ENCODE measurements around the gene SNU13.
A peak's percentile ranks its signal among the peaks of the same experiment; 100 is the strongest.
"Not testable (repeated sequence)": the region's sequence is repeated elsewhere in the genome, so short reads cannot be mapped to it uniquely, and the experiment has no call there.

The SNU13 gene

DNA sequence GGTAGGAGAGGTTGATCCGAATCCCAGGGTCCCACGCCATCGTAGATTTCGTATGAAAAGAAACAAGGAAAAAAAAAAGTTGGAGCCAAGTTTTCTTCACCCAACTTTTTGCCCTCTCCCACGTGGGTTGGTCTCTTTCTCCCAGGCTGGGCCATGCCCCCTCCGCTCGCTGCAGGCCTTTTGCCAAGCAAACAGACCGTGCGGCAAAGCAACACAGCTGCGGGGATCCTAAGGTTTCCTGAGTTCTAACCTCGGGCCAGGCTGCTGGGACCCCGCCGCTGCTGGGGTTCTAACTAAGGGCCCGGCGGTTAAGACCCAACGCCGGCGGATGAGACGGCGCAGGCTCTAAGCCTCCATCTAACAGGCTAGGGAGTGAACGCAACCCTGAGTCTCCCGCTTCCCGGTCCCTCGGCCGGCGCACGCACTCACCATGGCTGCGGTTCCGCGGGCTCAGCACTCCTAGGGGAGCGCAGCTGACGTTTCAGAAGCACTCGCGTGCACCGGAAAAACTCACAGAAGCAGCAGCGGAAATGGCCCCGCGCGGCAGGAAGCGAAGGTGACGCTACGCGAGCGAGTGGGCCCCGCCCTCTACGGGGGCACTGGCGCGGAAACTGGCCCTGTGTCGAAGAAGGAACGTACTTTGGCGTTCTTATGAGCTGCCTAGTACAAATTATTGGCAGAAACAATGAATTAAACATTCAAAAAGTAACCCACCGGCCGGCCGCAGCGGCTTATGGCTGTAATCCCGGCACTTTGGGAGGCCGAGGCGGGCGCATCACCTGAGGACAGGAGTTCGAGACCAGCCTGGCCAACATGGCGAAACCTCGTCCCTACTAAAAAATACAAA lies at the start of gene SNU13:
SNU13 (minus strand) TSS at position 503 of the 847 bp plus-strand sequence; CDS start at position 432, 71 bp downstream.
- peak; percentile 96 for DNase-seq (ENCODE audit: low spot score)
- in situ Hi-C loops (cut with MboI; ENCODE audit: low sequenced_read_pairs, unreplicated experiment) = no loop called here
- TF ChIP-seq, protein P1, sequence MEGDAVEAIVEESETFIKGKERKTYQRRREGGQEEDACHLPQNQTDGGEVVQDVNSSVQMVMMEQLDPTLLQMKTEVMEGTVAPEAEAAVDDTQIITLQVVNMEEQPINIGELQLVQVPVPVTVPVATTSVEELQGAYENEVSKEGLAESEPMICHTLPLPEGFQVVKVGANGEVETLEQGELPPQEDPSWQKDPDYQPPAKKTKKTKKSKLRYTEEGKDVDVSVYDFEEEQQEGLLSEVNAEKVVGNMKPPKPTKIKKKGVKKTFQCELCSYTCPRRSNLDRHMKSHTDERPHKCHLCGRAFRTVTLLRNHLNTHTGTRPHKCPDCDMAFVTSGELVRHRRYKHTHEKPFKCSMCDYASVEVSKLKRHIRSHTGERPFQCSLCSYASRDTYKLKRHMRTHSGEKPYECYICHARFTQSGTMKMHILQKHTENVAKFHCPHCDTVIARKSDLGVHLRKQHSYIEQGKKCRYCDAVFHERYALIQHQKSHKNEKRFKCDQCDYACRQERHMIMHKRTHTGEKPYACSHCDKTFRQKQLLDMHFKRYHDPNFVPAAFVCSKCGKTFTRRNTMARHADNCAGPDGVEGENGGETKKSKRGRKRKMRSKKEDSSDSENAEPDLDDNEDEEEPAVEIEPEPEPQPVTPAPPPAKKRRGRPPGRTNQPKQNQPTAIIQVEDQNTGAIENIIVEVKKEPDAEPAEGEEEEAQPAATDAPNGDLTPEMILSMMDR (IDR thresholded peaks at IDR 0.05; ENCODE audit: borderline replicate concordance, control extremely low read depth, extremely low read depth, insufficient read depth, missing control alignments) = no peak

DNA sequence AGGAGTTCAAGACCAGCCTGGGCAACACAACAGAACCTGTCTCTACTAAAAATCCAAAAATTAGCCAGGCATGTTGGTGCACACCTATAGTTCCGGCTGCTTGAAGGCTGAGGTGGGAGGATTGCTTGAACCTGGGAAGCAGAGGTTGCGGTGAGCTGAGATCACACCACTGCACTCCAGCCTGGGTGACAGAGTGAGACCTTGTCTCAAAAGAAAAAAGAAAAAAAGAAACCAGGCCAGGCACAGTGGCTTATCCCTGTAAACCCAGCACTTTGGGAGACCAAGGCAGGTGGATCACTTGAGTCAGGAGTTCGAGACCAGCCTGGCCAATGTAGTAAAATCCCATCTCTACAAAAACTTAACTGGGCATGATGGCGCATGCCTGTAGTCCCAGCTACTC lies 44.6 kb upstream of the SNU13 start:
- in situ Hi-C loops (cut with MboI; ENCODE audit: low sequenced_read_pairs, unreplicated experiment) = not testable (repeated sequence)

DNA sequence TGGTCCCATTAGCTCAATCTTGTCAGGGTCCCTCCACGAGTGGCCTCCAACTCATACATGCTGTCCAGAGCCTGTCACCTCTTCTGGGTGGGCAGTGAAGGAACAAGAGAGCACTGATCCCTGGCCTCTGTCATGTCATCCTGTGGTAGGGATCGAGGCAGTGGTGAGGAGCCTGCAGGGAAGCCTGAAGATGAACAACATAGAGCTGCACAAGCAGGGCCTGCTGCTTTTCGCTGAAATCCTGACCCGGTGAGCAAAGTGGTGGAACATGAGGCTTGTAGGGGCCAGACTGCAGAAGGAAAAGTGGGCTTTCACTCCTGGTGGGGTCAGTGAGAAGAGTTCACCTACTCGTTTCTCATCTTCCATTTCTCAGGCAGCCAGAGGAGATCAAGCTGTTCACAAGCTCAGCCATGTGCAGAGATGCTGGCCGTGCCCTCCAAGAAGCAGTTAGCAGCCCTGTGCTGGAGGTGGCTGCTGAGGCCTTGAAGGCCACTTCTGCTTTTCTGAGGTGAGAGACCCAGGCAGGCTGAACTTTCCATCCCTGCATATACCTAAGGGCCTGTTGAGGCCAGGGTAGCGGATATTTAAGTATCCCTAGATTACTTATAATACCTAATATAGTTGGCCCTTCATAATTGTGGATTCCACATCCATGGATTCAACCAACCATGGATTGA lies 43.6 kb upstream of the SNU13 start:
- in situ Hi-C loops (cut with MboI; ENCODE audit: low sequenced_read_pairs, unreplicated experiment) = no loop called here
- TF ChIP-seq, protein P1 (IDR thresholded peaks at IDR 0.05; ENCODE audit: borderline replicate concordance, control extremely low read depth, extremely low read depth, insufficient read depth, missing control alignments) = no peak

More for the DNA sequence above, 44.6 kb upstream of the SNU13 start:
- DNase-seq (ENCODE audit: low spot score) = not testable (repeated sequence)

DNA sequence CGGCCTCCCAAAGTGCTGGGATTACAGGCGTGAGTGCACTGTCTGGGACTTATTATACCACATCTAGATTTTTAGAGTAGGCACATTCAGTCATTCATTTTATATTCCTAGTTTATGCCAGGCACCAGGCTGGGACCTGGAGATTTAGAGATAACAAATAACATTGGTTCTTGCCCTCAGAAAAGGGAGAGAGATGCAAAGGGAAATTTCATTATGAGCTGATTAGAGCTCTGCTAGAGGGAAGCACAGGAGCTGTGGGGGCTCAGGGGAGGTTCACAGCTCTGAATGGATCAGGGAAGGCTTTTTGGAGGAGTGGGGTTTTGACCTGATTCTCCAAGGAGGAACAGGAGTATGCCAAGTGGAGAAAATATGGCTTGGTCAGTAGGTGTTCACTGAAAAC lies 42.9 kb upstream of the SNU13 start:
- TF ChIP-seq, protein P1 (IDR thresholded peaks at IDR 0.05; ENCODE audit: borderline replicate concordance, control extremely low read depth, extremely low read depth, insufficient read depth, missing control alignments) = no peak
- in situ Hi-C loops (cut with MboI; ENCODE audit: low sequenced_read_pairs, unreplicated experiment) = no loop called here
- DNase-seq (ENCODE audit: low spot score) = no peak

More for the DNA sequence above, 43.6 kb upstream of the SNU13 start:
- no peak for DNase-seq (ENCODE audit: low spot score)

DNA sequence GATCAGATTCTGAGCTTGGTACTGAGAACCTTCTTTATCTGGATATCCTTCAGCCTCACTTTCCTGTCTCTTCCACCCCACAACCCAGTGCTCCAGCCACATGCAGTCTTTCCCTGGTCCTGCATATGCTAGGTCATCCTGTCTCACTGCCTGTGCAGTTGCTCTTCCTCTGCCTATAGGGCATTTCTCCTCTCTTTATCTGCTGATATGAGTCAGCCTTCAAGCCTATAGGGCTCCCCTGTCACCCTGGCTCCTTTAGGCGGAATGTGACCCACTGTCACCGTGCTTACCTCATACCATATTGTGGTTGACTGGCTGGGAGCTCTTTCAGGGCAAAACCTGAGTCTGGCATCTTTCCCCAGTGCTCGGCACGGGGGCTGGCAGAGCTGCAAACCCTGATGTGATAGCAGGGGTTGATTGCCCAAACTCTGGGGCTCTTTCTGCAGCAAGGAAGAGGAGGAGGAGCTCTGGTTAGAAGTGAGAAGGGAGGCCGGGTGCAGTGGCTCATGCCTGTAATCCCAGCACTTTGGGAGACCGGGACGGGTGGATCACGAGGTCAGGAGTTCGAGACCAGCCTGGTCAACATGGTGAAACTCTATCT lies 36.9 kb upstream of the SNU13 start:
- DNase-seq (ENCODE audit: low spot score) = no peak
- in situ Hi-C loops (cut with MboI; ENCODE audit: low sequenced_read_pairs, unreplicated experiment) = no loop called here
- TF ChIP-seq, protein P1 (IDR thresholded peaks at IDR 0.05; ENCODE audit: borderline replicate concordance, control extremely low read depth, extremely low read depth, insufficient read depth, missing control alignments) = no peak

DNA sequence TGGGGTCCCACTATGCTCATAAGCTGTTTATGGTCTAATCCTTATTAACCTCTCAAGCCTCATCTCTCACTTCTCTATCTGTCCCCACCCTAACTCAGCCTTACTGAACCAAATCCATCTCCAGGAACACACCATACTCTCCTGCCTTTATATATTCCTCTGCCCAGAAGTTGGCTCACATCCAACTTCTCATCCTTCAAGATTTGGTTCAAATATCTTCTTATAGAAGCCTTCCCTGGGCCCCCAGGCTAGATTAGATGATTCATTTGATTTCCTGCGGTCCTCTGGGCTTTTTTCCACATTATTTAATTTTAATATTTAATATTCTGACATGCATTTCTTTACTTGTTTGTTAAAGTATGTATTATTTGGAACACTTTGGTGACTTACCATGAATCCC lies 33.8 kb upstream of the SNU13 start:
- in situ Hi-C loops (cut with MboI; ENCODE audit: low sequenced_read_pairs, unreplicated experiment) = no loop called here
- DNase-seq (ENCODE audit: low spot score) = no peak
- TF ChIP-seq, protein P1 (IDR thresholded peaks at IDR 0.05; ENCODE audit: borderline replicate concordance, control extremely low read depth, extremely low read depth, insufficient read depth, missing control alignments) = no peak
